Testis (tissue), 2 donors: Measurements from ENCODE around the gene PIF1.

ENCODE experiments used
- CTCF ChIP-seq, 3 experiments: fragments of 450-650 bp in 2 of 3; fragments of 200-600 bp in 1 of 3; sonication (generic) in 1 of 3; IDR thresholded peaks; one replicate each; pipeline ENCODE4 v1.5.1; 2016 to 2019; ENCODE audit warnings: antibody characterized with exemption in 3 of 3, mild to moderate bottlenecking in 2 of 3, moderate library complexity in 1 of 3
- POLR2A ChIP-seq: fragments of 450-650 bp; IDR thresholded peaks from one replicate; pipeline ENCODE4 v1.6.1; 2017; ENCODE audit warnings: antibody characterized with exemption, mild to moderate bottlenecking, moderate library complexity

- TF ChIP-seq CTCF (IDR thresholded peaks at IDR 0.05): no peak
- TF ChIP-seq POLR2A: no peak
Measured at GRCh38 chr15:64855205-64855975, 29.9 kb upstream of the PIF1 start.
